Adrenal gland (tissue), 12 donors: ENCODE measurements around the gene IFNW1. TPM values are rescaled to one million over a fixed set of nuclear protein-coding genes. Genes with fewer than 3 reads are reported as not detected.

ENCODE experiments used
- DNase-seq, 7 donors: peaks; one replicate each; pipeline ENCODE4 v3.0.0-alpha.2; 2019 to 2020
- H3K27ac ChIP-seq, 5 donors: fragments of 200-600 bp; sonication (generic) in 4 of 5; 1 replicate in 3 of 5; 2 replicates in 2 of 5; pipeline versions ENCODE4 v1.5.1 to v1.8.0; 2016 to 2020; ENCODE audit warnings: mild to moderate bottlenecking in 1 of 5
- H3K27me3 ChIP-seq: fragments of 200-600 bp; 2 replicates; pipeline ENCODE4 v1.8.0; 2021
- H3K36me3 ChIP-seq, 2 donors: fragments of 200-600 bp; replicated peaks in 1 of 2; 1 replicate in 1 of 2; 2 replicates in 1 of 2; pipeline versions ENCODE4 v1.5.1 to v1.8.0; 2018 to 2022
- H3K4me1 ChIP-seq, 2 donors: fragments of 200-600 bp; replicated peaks in 1 of 2; 1 replicate in 1 of 2; 2 replicates in 1 of 2; pipeline versions ENCODE4 v1.5.1 to v1.8.0; 2018 to 2021
- H3K4me3 ChIP-seq, 4 donors: fragments of 200-600 bp; sonication (generic) in 3 of 4; one replicate each; pipeline ENCODE4 v1.5.1; 2016 to 2018
- H3K9me3 ChIP-seq, 3 donors: fragments of 200-600 bp; sonication (generic) in 1 of 3; replicated peaks in 1 of 3; 1 replicate in 2 of 3; 2 replicates in 1 of 3; pipeline versions ENCODE4 v1.5.1 to v1.8.0; 2016 to 2021
- CTCF ChIP-seq, 6 experiments: fragments of 450-650 bp in 4 of 6; fragments of 200-600 bp in 2 of 6; sonication (generic) in 1 of 6; IDR thresholded peaks; 1 replicate in 5 of 6; 2 replicates in 1 of 6; pipeline versions ENCODE4 v1.5.1 to v1.8.0; 2016 to 2021; ENCODE audit warnings: antibody characterized with exemption in 6 of 6, mild to moderate bottlenecking in 2 of 6, moderate library complexity in 1 of 6
- POLR2A ChIP-seq, 2 donors: fragments of 450-650 bp; IDR thresholded peaks; one replicate each; pipeline ENCODE4 v1.6.1; 2017; ENCODE audit warnings: antibody characterized with exemption in 2 of 2, mild to moderate bottlenecking in 2 of 2, moderate library complexity in 1 of 2
- intact Hi-C, 2 donors: fragments of 100-400 bp; cut with DNase I; formaldehyde crosslinking; loops; one replicate each; pipeline versions ENCODE4 v1.14.1 to v1.15.0; 2022 to 2023
- polyA plus RNA-seq, 3 donors: library from polyadenylated mRNA; stranded (reverse); fragments of 200-250 nt in 2 of 3; fragments of 350-450 nt in 1 of 3; fragmentation: Illumina TruSeq in 1 of 3; extraction: RNeasy Lipid Tissue Mini Kit (QIAGEN cat#74804) in 1 of 3; gene quantifications; one replicate each; pipeline ENCODE4 v1.2.3, GENCODE V29; 2013 to 2014
- small RNA-seq, 2 donors: library from RNA; depleted of rRNA; stranded (forward); fragments of <200 nt; gene quantifications; one replicate each; pipeline ENCODE3, GENCODE V24; 2016
- total RNA-seq, 9 donors: library from RNA; depleted of rRNA in 4 of 9; stranded (reverse); fragments of >200 nt in 4 of 9; fragments of 120-200 nt in 1 of 9; fragmentation: NEBNext Ultra II Directional in 1 of 9; extraction: Animal tissue kit (Norgen Biotek cat#: 25700) in 1 of 9; gene quantifications; one replicate each; pipeline versions ENCODE4 v1.1.0 to v1.2.4, GENCODE V29; 2013 to 2023
- donor health status: healthy with polysubstance abuse.
- donor health status: Bipolar disorder and iron deficiency.
- donor health status: DM: yes; HTN: yes; CAD: no.
- donor health status: DM: no; HTN: no; CAD: no.
- donor health status: DM: no; HTN: no; CAD: no.
- donor health status: DM: yes; HTN: yes; CAD: no.

The IFNW1 gene
- total and polyA plus RNA-seq, 12 donors: not detected

GRCh38 chr9:21095561-21095960, 46.1 kb downstream of the IFNW1 start:
- H3K9me3 ChIP-seq: no peaks in the 10 kb centered on the region
- peak overlapping the region in 1 of 5 donors; percentile 10 for H3K27ac ChIP-seq
- H3K4me1 ChIP-seq: peaks cover 5 to 17% of the 10 kb centered on the region in 2 donors
- no peaks in the 10 kb centered on the region for H3K27me3 ChIP-seq
- DNase-seq: no peak
- TF ChIP-seq CTCF (IDR thresholded peaks at IDR 0.05) (no peak), POLR2A (IDR thresholded peaks at IDR 0.05) (no peak)
- no peak overlapping the region for H3K4me3 ChIP-seq
- no peaks in the 10 kb centered on the region for H3K36me3 ChIP-seq
- intact Hi-C loops: no loop called here

Small RNA genes within 50 kb of the gene (small RNA-seq; reads per million reads assigned to genes)
- gene IFNWP4 (0 reads per million in 2 donors), gene RF00019 (0 reads per million in 2 donors)

Other genes with a start within 250 kb of the IFNW1 start
- 10 to 100 TPM in 2 of 9 donors, 1 to 10 TPM in 7; 1.2 to 13.7 (median 4.7) TPM for gene HACD4, start 110.2 kb downstream of the IFNW1 start, total RNA-seq
- gene HACD4, start 110.2 kb downstream of the IFNW1 start, polyA plus RNA-seq: 1 to 10 TPM; 1.7 to 2.6 (median 2.1) TPM
- gene IFNB1, start 63.9 kb downstream of the IFNW1 start, total RNA-seq: not detected
- not detected for gene IFNB1, start 63.9 kb downstream of the IFNW1 start, polyA plus RNA-seq
- not detected for gene IFNA21, start 24.8 kb upstream of the IFNW1 start, total RNA-seq
- not detected for gene IFNA21, start 24.8 kb upstream of the IFNW1 start, polyA plus RNA-seq
- gene IFNA4, start 45.8 kb upstream of the IFNW1 start, total RNA-seq: not detected
- gene IFNA4, start 45.8 kb upstream of the IFNW1 start, polyA plus RNA-seq: not detected
- not detected for gene IFNA7, start 60.4 kb upstream of the IFNW1 start, total RNA-seq
- gene IFNA7, start 60.4 kb upstream of the IFNW1 start, polyA plus RNA-seq: not detected
- not detected for gene IFNA10, start 65.3 kb upstream of the IFNW1 start, total RNA-seq
- gene IFNA10, start 65.3 kb upstream of the IFNW1 start, polyA plus RNA-seq: not detected
- gene IFNA16, start 75.5 kb upstream of the IFNW1 start, total RNA-seq: not detected
- gene IFNA16, start 75.5 kb upstream of the IFNW1 start, polyA plus RNA-seq: not detected
- not detected for gene IFNA17, start 86.4 kb upstream of the IFNW1 start, total RNA-seq
- not detected for gene IFNA17, start 86.4 kb upstream of the IFNW1 start, polyA plus RNA-seq
- gene IFNA14, start 98.2 kb upstream of the IFNW1 start, total RNA-seq: not detected
- gene IFNA14, start 98.2 kb upstream of the IFNW1 start, polyA plus RNA-seq: not detected
- gene IFNA5, start 163.5 kb upstream of the IFNW1 start, total RNA-seq: under 1 TPM in 1 of 9 donors, not detected in 8; 0.72 TPM
- gene IFNA5, start 163.5 kb upstream of the IFNW1 start, polyA plus RNA-seq: not detected
- gene KLHL9, start 193.6 kb upstream of the IFNW1 start, total RNA-seq: 10 to 100 TPM; 16.6 to 30.4 (median 21.9) TPM
- 10 to 100 TPM in 1 of 3 donors, 1 to 10 TPM in 2; 6.7 to 20.3 (median 7.4) TPM for gene KLHL9, start 193.6 kb upstream of the IFNW1 start, polyA plus RNA-seq
- gene IFNA6, start 209.1 kb upstream of the IFNW1 start, total RNA-seq: not detected
- not detected for gene IFNA6, start 209.1 kb upstream of the IFNW1 start, polyA plus RNA-seq
- not detected for gene IFNA13, start 226.2 kb upstream of the IFNW1 start, total RNA-seq
- not detected for gene IFNA13, start 226.2 kb upstream of the IFNW1 start, polyA plus RNA-seq
- not detected for gene IFNA2, start 243.6 kb upstream of the IFNW1 start, total RNA-seq
- gene IFNA2, start 243.6 kb upstream of the IFNW1 start, polyA plus RNA-seq: not detected